WTC11 (cell line): ENCODE results near the gene RLF.

ENCODE experiments used
- CREM ChIP-seq: sonication (generic); formaldehyde crosslinking; IDR thresholded peaks from 2 replicates; pipeline ENCODE4 v1.8.1; 2022; ENCODE audit warnings: mild to moderate bottlenecking, missing genetic modification reagents, moderate library complexity
- PREB ChIP-seq: sonication (generic); formaldehyde crosslinking; IDR thresholded peaks from 2 replicates; pipeline ENCODE4 v1.8.1; 2022; ENCODE audit warnings: mild to moderate bottlenecking, missing genetic modification reagents, moderate library complexity, borderline replicate concordance
- ZBTB43 ChIP-seq: sonication (generic); formaldehyde crosslinking; IDR thresholded peaks from 2 replicates; pipeline ENCODE4 v1.8.1; 2023; ENCODE audit warnings: mild to moderate bottlenecking, missing genetic modification reagents
- ZNF219 ChIP-seq: sonication (generic); formaldehyde crosslinking; IDR thresholded peaks from 2 replicates; pipeline ENCODE4 v1.8.0; 2023; ENCODE audit warnings: missing genetic modification reagents, mild to moderate bottlenecking, borderline replicate concordance
- ZNF423 ChIP-seq: fragments of 250-450 bp; sonication (Bioruptor Pico); IDR thresholded peaks from 2 replicates; pipeline ENCODE4 v2.1.2; 2022; ENCODE audit warnings: mild to moderate bottlenecking, moderate library complexity
- TF ChIP-seq, protein P1 (sequence below): fragments of 200-600 bp; IDR thresholded peaks from 2 replicates; pipeline ENCODE4 v1.8.0; 2022; ENCODE audit warnings: antibody characterized with exemption
- TF ChIP-seq, protein P2 (sequence below): sonication (generic); formaldehyde crosslinking; IDR thresholded peaks from 2 replicates; pipeline ENCODE4 v1.8.1; 2023; ENCODE audit warnings: mild to moderate bottlenecking, missing genetic modification reagents, moderate library complexity
- TF ChIP-seq, protein P3 (sequence below): sonication (generic); formaldehyde crosslinking; IDR thresholded peaks from 2 replicates; pipeline ENCODE4 v1.8.0; 2023; ENCODE audit warnings: missing genetic modification reagents, mild to moderate bottlenecking, borderline replicate concordance

DNA sequence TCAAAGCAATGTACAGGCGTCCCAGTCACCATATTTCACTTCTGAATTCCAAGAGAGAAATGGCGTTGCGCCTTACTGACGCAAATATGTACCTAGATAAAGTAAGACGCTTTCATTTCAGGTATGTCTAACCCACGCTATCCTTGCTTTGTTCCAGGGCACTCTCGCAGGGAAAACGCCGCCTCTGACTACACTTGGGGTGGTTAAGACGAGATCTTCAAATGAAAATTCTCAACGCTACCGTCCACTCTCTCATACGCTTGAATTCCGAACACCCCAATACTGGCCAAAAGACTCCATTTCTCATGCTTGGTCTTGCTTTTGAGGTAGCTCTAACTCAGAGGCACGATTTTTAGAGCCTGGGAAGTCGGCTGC, 96.1 kb downstream of the RLF start:
- TF ChIP-seq, protein P1, sequence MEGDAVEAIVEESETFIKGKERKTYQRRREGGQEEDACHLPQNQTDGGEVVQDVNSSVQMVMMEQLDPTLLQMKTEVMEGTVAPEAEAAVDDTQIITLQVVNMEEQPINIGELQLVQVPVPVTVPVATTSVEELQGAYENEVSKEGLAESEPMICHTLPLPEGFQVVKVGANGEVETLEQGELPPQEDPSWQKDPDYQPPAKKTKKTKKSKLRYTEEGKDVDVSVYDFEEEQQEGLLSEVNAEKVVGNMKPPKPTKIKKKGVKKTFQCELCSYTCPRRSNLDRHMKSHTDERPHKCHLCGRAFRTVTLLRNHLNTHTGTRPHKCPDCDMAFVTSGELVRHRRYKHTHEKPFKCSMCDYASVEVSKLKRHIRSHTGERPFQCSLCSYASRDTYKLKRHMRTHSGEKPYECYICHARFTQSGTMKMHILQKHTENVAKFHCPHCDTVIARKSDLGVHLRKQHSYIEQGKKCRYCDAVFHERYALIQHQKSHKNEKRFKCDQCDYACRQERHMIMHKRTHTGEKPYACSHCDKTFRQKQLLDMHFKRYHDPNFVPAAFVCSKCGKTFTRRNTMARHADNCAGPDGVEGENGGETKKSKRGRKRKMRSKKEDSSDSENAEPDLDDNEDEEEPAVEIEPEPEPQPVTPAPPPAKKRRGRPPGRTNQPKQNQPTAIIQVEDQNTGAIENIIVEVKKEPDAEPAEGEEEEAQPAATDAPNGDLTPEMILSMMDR, result no peak
- TF ChIP-seq, protein P2, sequence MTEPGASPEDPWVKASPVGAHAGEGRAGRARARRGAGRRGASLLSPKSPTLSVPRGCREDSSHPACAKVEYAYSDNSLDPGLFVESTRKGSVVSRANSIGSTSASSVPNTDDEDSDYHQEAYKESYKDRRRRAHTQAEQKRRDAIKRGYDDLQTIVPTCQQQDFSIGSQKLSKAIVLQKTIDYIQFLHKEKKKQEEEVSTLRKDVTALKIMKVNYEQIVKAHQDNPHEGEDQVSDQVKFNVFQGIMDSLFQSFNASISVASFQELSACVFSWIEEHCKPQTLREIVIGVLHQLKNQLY, result no peak
- no peak for TF ChIP-seq CREM (CRISPR knock-in tag)
- TF ChIP-seq, protein P3, sequence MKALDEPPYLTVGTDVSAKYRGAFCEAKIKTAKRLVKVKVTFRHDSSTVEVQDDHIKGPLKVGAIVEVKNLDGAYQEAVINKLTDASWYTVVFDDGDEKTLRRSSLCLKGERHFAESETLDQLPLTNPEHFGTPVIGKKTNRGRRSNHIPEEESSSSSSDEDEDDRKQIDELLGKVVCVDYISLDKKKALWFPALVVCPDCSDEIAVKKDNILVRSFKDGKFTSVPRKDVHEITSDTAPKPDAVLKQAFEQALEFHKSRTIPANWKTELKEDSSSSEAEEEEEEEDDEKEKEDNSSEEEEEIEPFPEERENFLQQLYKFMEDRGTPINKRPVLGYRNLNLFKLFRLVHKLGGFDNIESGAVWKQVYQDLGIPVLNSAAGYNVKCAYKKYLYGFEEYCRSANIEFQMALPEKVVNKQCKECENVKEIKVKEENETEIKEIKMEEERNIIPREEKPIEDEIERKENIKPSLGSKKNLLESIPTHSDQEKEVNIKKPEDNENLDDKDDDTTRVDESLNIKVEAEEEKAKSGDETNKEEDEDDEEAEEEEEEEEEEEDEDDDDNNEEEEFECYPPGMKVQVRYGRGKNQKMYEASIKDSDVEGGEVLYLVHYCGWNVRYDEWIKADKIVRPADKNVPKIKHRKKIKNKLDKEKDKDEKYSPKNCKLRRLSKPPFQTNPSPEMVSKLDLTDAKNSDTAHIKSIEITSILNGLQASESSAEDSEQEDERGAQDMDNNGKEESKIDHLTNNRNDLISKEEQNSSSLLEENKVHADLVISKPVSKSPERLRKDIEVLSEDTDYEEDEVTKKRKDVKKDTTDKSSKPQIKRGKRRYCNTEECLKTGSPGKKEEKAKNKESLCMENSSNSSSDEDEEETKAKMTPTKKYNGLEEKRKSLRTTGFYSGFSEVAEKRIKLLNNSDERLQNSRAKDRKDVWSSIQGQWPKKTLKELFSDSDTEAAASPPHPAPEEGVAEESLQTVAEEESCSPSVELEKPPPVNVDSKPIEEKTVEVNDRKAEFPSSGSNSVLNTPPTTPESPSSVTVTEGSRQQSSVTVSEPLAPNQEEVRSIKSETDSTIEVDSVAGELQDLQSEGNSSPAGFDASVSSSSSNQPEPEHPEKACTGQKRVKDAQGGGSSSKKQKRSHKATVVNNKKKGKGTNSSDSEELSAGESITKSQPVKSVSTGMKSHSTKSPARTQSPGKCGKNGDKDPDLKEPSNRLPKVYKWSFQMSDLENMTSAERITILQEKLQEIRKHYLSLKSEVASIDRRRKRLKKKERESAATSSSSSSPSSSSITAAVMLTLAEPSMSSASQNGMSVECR, result no peak
- TF ChIP-seq ZNF219, result no peak
- no peak for TF ChIP-seq PREB (CRISPR knock-in tag)
- no peak for TF ChIP-seq ZBTB43
- no peak for TF ChIP-seq ZNF423 (CRISPR knock-in tag)
